GM18511 (cell line): ENCODE results near the gene TMEM132E.

Experiments
- ATAC-seq: cut with Tn5 transposase; IDR thresholded peaks from one replicate; pipeline ENCODE4 v1.9.1; 2021; ENCODE audit warnings: mild to moderate bottlenecking, moderate library complexity; ENCODE audit not compliant: unreplicated experiment

Gene TMEM132E

DNA sequence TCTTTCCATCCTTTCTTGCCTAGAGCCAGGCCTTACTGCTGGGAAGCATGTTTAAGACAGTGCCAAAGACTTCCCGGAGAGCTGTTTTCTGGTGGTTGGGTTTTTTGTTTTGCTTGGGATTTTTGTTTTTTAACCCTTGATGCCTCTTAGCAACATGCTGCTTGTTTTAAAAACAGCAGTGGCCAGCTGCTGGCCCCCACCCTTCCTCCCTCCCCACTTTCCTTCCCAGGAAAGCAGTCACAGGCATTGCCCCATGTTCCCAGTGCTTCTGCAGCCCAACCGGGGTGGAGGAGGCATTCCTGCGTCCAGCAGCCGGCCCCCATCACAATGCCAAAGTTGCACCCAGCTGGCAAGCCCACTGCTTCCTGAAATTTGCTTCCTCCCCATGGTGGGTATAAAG lies 12.6 kb downstream of the TMEM132E start:
- ATAC-seq, result no peak

DNA sequence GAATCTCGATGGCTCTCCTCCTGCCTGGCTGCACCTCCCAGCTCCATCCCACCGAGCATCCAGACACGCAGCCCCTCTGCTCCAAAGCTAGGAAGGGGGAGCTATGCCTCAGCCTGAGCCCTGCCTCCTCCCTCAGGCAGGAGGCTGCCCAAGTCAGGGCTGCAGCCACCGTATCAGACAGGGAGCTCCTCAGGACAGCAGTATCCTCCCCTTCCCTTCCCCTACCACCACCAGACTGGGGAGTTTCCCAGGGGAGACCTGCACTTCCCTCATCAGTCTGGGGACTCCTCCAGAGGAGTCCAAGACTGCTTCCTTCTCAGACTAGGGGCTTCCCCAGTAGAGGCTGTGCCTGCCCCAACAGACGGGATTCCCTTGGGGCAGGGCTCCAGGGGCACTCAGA lies 17.5 kb downstream of the TMEM132E start:
- no peak for ATAC-seq

DNA sequence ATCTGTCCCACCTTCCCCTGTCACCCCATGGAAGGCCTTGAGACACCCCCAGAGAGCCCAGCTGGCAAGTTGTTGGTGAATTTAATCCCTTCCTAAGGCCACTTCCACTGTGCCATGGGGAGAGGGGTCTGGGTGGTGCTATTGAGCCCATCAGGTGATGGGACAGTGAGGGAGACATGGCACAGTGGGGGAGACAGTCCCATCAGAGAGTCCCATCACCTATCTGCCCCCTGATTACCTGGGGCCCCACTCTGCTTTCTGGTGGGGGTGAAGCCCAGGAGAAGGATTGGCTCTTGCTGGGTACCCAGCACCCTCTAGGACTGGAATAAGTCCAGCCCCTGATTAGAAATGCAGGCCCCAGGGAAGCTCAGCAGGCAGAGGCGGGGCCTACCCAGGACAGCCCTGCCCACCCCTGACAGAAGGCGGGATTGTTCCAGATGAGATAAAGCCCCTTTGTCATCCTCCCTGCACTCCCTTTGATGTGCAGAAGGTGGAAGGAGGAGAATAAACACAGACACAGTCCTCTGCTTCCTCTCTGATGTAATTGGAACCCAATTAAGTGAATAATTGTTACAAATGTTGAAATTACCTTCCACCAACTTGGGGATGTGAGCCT lies 18.9 kb downstream of the TMEM132E start:
- no peak for ATAC-seq

DNA sequence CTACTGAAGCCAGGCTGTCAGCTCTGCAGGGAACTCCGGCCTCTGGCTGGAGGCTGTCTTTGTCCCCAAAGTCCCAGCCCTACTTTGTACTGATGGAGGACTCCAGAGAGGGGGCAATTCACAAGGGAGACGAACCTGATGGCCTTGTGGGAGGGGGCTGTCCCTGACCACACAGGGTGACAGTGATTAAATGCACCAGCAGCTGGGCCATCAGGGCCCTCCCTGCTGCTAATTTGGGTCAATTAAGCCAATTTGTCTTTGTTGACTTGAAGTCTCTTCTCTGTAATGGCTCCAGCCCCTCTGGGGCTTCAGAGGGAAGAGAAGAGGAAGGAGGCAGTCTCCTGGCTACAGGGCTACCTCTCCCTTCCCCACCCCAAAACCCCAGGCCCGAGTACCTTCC lies 22.0 kb downstream of the TMEM132E start:
- no peak for ATAC-seq

DNA sequence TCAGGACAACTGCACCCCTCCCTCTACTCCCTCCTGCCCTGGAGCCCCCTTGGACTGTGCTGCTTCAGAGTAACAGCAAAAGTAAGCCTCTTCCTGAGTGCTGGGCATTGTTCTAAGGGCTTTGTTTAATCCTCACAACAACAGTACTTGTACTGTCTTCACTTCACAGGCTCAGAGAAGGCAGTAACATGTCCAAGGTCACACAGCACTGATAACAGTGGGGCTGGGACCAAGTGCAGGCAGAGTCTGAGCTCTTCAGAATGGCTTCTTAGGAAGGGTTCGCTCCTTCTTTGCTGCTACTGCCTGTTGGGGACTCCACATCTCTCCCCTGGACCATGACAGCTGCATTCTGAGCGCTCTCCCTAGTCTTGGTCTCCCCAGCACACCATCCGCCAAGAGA lies 24.6 kb downstream of the TMEM132E start:
- no peak for ATAC-seq

DNA sequence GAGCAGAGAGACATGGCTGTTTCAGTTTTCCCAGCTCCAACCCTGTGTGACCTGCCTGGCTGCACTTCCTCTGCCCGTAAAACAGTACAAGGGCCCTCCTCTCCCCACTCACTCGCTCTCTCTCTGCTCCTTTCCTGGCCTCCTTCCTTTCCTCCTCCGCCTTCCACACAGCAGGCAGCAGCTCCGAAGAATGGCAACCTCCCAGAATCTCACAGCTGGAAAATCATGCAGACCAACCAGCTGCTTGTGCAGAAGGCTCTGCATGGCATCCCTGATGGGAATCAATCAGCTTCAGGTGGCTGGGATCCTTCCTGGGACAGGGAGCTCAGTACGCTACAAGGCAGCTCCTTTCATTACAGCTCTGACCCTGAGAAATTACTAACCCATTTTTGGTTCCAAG lies 27.4 kb downstream of the TMEM132E start:
- ATAC-seq, result no peak

DNA sequence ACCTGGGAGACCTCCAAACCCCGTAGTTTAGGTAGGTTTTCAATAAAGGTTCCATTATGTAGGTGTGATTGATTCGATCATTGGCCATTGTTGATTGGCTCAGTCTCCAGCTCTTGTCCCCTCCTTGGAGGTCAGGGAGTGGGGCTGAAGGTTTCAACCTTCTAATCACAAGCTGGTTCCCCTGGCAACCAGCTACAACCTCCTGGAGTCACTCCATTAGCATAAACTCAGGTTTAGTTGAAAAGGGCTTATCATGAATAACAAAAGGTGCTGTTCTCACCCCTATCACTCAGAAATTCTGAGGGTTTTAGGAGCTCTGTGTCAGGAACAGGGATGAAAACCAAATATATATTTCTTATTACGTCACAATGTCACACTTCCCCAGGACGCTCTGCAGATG lies 28.5 kb downstream of the TMEM132E start:
- no peak for ATAC-seq

DNA sequence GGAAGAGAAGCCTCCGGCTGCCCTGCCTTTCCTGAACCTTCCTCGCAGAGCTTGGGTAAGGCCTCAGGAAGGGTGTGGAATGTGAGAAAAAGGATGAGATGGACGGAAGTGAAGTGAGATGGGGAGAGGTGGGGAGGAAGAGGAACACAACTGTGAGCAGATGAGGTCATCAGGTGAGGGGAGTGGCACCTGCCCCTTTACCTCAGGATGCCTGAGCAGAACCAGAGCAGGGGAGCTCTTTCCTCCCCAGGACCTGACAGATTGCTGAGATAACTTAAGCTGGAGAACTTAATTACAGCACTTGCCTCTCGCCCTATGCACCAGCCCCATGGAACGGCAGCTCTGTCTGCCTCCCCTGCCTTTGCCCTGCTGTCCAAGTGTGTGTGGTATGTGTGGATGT lies 29.8 kb downstream of the TMEM132E start:
- no peak for ATAC-seq

DNA sequence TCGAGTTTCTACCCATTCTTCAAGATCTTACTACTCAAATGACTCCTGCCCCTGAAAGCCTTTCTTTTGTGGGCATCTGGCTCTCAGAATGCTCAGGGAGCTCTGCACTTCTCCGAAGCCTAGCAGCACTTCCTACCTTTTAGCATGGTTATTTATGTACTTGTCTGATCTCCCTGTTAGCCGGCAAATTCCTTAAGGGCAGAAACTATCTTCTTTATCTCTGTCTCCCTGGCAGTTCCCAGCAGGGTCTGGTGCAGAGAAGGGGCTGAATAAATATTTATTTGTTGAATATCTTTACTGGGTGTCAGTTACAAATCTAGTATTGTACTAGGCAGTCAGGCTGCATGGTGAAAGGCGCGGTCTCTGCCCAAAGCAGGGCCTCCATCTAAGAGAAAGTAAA lies 30.7 kb downstream of the TMEM132E start:
- no peak for ATAC-seq

DNA sequence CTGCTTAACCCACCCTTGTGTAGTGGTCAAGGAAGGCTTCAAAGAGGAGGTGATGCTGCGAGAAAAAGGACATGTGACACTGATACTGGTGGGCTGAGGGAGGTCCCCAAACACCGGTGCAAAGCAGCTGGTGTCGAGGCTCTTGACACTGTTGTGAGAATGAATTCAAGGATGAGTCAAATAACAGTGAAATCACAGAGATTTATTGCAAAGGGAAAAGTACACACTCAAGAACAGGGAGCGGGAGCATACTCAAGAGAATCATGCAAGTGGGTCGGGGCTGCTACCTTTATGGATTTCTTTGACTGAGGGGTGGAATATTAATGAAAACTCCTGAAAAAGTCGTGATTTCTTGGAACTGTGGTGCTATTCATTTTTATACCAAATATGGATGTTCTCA lies 31.1 kb downstream of the TMEM132E start:
- no peak for ATAC-seq

DNA sequence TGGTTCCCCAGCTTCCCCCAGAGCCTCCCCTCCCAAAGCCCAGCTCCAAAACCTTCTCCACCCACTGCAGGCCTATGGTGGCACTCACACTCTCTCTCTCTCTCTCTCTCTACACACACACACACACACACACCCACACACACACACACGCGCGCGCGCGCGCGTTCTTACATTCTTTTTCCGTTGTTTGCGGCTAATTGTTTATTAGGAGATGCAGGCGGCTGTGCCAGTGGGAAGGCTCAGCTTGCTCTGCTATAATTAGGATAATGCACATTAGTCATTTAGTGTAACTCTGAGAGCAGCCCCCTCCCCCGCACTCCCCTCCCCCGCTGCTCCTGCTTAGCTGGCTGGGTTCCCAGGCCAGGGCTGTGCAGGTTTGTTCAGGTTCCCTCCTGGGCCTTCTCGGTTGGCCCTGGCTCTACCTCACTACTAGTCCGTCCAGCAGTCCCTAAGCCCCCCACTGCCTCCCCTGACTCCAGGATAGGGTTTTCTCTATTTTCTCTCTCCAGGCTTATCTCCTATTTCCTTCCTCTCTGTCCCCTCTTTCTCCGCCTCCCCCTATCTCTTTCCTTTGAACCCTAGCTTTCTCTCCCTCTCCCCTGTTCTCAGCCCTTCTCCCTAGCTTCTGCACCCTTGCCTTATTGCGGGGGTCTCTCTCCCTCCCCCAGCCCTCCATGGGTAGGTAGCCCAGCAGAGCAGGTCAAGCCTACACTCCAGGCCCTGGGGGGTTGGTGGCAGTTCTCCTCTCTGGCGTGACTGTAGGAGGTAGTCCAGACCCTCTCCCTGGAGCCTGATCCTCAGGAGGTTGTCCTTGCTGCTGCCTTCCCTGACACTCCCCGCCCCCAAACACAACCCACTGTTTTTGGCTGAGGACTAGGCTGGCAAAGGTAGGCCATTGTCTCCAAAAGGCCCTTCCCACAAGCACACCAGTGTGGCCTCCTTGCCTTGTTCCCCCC lies 34.0 kb downstream of the TMEM132E start:
- no peak for ATAC-seq

DNA sequence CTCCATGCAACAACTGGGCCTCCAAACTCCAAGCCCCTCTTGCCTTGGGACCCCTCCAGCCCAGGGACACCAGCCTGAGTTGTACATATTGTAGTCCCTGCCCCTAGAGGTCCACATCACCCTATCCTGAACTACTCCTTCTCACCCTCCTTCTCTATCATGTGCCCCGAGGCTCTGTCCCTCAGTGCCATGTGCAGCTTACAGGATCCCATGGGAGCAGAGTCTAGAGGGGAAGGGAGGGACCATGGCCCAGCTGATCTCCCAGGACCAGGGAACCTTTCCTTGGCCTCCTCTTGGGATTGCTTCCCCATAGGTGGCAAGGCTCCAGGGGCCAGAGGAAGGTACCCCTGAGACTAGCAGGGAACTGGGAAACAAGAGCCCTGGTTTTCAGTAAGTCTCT lies 35.3 kb downstream of the TMEM132E start:
- no peak for ATAC-seq

DNA sequence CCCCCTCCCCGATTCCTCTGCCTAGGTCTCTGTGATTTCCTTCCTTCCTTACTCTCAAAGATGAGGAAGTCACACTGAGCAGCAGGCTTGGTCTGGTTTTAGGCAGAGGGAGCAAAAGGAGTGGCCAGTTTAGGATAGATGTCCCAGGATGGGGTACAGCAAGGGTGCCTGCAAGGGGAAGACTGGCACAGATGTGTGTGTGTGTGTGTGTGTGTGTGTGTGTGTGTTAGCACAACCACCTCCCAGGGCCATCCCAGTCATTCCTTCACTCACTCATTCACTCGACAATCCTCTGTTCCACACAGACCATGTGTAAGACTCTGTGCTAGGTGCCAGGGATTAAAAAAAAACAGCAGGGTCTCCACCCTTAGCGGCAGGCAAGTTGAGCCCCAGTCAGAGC lies 35.9 kb downstream of the TMEM132E start:
- ATAC-seq, result no peak

DNA sequence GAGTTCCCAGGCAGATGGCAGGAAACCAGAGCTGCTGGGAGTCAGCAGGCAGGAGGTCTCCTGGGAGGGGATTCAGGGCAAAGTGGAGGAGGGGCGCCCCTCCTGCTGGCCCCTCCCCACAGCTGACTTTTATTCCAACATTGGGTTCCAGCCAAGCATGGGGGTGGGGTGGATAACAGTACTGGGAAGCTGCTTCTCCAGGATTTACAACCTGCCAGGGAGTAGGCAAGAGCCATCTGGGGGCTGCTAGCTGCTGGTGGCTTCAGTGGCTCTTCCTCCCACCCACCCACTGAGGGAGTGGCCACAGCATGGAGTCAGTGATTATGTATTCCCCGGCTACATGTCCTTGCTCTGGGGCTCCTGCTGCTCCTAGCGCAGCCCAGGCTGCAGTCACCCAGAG lies 36.8 kb downstream of the TMEM132E start:
- no peak for ATAC-seq

DNA sequence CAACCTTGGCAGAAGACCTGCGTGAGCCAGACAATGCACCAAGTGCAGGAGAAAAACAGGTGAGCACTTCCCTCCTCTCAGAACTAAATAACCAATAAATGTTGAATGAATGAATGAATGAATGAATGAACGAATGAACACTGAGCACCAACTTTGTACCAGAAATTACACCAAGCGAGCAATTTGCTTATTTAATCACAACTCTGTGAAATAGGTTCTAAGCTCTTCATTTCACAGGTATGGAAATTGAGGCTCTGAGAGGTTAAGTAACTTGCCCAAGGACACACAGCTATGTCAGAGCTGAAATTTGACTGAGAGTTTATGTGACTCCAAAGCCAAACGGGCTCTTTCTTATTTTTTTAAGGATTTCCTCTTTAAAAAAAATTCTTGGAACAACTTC lies 38.0 kb downstream of the TMEM132E start:
- no peak for ATAC-seq

DNA sequence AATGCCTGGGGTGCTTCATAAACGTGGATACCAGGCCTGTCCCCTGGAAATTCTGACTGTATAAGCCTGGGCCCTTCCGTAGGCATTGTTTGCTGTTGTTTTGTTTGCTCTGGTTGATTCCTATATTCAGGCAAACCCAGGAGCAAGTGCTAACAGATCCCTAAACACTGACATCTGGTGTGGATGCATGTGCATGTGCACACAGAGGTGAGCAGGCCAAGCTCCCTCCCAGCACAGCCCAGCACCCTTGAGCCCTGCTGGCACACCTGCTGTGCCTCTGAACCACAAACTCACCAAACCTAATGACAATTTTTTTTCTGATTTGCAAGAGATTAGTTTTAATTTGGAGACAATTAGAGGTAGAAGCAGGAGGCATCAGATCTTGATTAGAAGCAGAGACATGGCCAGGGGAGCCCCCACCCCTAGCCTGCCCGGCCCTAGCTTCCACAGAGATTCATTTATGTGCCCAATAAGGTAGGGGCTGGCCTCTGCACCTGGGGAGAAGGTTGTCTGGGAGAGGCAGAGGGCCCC lies 40.4 kb downstream of the TMEM132E start:
- no peak for ATAC-seq

DNA sequence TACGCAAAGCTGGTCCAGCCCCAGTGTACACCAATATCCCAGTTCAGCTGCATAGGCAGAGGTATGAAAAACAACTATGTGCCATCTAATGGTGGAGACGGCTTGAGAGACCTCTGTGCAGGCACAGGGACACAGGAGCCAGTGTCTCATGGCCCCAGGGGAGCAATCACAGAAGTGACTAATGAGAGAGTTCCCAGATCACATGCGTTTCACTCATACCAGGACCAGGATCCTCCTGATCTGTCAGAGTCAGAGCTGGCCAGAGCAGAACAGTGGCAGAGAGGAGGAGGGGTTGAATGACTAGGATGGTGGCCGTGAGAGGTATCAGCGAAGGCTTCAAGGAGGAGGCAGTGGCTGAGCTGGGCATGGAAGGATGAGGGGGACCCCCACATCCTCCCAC lies 41.1 kb downstream of the TMEM132E start:
- no peak for ATAC-seq

DNA sequence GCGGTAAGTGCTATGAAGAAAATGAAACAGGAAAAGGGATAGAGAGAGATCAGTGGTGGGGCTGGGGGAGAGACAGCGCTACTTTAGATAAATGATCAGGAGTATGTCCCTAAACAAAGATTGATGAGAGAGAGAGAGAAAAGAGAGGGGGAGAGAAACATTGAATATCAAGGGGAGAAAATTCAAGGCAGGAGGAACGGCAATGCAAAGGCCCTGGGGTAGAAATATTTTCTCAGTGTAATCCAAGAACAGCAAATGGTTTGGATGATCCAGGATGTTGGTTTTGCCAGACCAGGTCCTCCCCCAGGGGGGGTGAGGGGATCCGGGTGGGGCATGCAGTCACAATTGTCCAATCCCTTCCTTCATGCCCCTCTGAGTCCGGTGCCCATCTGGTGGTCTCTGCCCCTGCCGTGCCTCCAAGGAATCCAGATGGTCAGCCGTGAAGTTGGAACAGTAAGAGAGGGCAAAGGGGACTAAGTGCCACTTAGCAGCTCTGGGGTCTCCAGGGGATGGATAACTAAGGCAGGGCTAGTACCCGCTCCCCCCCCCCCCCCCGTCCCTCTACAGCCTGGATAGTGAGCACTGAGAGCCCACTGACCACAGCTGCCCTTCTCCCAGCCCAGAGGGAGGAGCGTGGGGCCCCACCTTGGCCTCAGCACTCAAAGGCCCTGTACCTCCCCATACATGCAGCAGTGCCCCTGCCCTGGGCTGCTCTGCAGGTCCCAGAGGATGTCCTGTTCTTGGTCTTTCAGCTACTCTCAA lies 43.7 kb downstream of the TMEM132E start:
- no peak for ATAC-seq

DNA sequence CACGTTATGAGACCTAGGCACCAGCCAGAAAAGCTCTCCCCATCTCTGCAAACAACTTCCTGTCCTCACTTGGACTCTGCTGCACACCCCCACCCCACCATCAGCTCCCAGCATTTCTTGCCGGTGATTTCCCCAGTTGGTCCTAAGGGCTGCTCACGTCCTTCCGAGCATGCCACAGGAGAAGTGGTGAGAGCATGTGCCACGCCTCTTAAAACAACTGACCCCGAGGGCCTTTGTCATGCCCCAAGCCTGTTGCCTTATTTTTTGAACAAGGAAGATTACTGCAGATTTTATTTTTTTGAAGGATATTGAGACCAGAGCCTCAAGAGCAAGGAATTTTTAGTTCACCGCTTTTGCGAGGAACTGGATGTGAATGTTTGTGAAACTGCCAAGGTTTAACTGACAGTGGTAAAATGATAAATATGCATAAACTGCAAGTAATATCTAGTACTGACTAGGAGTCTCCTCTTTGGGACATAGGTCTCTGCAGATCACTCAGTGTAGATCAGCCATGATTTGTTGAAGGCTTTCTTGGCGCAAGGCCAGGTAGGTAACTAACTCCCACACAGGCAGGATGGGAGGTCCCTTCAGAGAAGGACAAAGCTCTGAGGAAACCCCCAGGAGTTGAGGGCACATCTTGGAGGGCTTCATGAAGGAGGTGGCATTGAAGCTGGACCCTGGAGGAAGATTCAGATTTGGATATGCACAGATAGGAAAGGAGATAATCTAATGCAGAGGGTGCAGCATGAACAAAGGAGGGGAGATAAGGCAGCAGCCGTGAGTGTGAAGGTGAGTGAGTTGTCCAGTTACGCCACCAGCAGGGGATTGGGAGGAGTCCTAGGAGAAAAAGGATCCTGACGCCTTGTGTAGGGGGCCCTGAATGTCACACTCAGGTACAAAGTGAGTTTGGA lies 44.7 kb downstream of the TMEM132E start:
- ATAC-seq, result no peak

DNA sequence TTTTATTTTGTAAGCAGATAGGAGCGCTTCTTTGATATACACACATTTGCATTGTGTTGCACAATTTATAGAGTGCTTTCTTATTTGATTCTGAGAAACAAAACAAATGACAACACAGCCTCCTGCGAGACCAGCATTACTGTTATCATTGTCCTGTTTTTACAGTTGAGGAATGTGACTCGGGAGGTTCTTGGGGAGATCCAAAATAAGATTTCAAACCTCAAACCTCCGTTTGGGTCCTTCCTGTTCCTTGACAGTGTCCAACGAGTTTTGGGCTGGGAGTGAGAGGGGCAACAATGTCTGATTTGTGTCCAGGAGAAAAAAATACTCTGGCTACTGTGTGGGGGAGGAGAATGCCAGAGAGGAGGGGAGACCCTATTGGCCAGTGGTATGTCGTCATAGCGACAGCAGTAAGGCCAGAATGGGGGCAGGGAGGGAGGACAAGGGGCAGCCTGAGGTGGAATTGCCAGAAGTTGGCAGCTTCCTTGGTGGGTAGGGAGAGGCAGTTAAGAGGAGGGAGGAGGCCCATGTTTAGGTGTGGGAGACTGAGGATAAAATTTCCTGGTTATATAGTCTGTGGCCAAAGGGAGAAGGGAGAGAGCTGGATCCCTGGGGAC lies 45.5 kb downstream of the TMEM132E start:
- ATAC-seq, result no peak
